GM18520 (cell line): Measurements from ENCODE around the gene VWA5B2.
A peak's percentile ranks its signal among the peaks of the same experiment; 100 is the strongest.

Source experiments
- ATAC-seq: cut with Tn5 transposase; IDR thresholded peaks from one replicate; pipeline ENCODE4 v1.9.1; 2021; ENCODE audit not compliant: unreplicated experiment

The VWA5B2 gene

DNA sequence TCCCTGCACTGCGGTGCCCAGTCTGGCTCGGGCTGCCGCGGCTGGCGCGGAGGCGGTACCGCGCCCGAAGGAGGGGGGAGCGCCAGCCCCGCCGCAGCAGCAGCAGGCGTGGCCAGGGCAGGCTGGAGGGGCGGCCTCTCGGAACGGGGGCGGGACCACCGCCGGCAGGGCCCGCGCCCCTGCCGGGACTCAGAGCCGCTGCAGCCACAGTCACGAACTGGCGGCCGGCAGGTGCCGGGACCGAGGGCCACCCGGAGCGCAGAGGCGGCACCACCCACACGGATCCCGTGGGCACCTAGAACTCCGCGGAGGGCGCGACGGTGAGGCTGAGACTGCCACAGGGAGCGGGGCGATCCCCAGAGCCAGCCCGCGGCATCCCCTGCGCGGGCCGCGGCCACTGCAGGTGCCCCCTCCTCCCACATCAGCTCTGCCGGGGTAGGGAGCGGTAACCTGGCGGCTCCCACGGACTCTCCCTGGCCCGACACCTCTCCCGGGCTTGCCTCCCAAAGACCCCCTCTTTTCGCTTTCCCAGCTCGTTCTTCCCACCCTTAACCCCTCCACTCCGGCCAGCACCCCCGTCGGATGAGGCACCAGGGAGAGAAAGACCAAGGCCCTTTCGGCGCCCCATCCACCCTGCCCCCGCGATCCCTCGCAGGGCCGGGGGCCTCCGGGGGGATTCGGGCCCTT, at the start of gene VWA5B2:
Gene VWA5B2, plus strand, starts transcription at position 192 of the 687 bp plus-strand sequence. CDS start 944 bp downstream, outside the sequence.
- ATAC-seq = peak; percentile 51

DNA sequence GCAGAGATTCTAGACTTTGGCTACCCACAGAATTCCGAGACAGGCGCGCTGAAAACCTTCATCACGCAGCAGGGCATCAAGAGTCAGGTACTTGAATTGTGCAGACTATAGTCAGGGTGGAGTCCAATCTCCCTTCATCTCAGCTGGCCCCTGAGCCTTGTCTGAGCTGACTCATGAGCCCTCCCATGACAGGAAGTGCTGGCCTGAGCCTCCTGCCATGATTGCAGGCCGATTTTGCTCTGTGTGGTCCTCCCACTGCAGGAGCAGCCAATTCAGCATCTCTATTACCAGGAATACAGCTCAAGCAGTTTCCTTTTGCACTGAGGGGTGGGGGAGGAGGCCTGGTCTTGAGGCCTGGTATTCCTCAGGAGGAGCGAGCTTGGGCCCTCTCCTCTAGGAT, 49.2 kb upstream of the VWA5B2 start:
- ATAC-seq = no peak

DNA sequence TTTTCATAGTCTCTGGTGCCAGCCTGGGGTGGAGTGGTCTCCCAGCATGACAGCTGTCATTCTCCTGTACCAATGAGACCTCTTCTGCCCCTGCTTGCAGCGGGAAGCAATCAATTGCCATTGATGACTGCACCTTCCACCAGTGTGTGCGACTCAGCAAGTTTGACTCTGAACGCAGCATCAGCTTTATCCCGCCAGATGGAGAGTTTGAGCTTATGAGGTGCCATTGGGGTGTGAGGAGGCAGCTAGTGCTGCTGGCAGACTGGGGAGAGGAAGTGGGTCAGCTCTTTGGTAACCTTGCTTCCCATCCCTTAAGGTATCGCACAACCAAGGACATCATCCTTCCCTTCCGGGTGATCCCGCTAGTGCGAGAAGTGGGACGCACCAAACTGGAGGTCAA, 47.8 kb upstream of the VWA5B2 start:
- no peak for ATAC-seq

DNA sequence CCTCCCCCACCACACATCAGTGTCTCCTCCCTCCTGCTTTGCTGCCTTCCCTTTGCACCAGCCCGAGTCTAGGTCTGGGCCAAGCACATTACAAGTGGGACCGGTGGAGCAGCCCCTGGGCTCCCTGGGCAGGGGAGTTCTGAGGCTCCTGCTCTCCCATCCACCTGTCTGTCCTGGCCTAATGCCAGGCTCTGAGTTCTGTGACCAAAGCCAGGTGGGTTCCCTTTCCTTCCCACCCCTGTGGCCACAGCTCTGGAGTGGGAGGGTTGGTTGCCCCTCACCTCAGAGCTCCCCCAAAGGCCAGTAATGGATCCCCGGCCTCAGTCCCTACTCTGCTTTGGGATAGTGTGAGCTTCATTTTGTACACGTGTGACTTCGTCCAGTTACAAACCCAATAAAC, 45.7 kb upstream of the VWA5B2 start:
- ATAC-seq = no peak

DNA sequence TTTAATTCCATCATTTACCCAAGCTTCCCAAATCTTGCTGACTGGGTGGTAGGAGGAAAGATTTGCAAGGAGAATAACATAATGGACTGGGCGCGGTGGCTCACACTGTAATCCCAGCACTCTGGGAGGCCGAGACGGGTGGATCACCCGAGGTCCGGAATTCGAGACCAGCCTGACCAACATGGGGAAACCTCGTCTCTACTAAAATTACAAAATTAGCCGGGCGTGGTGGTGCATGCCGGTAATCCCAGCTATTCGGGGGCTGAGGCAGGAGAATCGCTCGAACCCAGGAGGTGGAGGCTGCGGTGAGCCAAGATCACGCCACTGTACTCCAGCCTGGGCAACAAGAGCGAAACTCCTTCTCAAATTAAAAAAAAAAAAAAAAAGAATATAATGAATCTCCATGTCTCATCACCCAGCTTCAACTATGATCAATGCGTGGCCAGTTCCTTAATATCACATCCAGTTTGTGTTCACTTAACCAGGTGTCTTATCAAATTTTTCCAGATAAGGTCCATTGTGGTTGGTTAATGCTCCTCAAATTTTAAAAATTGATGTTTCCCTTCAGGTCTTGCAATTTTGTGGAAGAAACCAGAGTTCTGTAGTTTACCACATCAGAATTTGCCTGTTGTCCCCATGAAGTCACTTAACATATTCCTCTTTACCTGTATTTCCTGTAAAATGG, 44.7 kb upstream of the VWA5B2 start:
- ATAC-seq = no peak

DNA sequence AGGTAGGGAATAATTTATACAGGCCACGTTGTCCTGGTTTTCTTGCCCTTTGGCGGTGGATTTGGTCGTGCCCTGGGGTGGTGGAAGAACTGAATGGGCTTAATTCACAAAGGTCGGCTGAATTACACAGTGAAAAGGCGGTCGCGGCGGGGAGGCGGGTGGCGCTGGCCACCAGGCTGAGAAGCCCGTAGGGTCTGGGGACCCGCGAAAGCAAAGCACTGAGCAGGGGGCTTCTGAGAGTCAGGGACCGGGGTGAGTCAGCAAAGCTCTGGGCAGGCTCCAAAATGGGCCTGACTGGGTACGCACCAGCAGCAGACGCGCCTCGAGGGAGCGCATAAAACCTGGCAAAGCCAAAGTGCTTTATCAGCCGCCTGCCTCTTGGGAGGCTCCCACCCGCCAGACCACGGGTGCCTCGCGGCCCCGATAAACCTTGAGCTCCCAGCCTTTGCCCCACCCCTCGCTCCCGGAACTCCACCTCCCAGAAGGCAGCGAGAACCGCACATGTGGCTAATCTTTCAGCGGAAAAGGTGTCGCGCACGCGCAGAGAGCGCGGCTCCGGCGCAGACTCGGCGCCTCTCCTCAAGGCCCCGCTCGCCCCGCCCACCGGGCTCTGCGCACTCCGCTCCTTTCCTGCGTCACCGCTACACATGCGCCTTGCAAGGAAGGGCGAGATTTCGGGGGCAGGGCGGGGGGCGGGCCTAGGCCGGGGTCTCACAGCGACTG, 43.8 kb upstream of the VWA5B2 start:
- ATAC-seq = peak; percentile 90

DNA sequence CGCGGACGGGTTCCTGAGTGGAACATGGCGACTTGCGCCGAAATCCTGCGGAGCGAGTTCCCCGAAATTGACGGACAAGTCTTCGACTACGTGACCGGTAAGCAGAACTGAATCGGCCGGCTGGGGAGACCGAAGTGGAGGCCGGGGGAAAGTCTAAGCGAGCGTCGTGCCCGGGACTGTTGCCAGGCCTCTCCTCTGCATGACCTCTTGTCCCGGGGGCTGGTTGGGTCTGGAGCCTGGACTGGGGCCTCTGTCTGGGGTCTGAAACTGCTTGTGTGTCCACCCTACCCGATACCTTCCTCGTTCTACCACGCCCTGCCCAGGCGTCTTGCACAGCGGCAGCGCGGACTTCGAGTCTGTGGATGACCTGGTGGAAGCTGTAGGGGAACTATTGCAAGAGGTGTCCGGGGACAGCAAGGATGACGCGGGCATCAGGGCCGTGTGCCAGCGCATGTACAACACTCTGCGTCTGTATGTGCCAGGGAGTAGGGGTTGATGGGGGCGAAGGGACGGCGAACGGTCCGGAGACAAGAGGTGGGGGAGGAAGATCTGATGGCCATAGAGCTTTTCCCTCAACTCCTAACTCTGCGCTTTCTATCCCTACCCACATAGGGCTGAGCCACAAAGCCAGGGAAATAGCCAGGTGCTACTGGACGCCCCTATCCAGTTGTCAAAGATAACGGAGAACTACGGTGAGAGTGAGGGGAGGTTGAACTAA, 43.0 kb upstream of the VWA5B2 start, which contains the start of gene ABCF3:
Gene ABCF3, plus strand, starts transcription at position 16 of the 718 bp plus-strand sequence. Its CDS starts 9 bp downstream, at position 25.
- ATAC-seq = peak; percentile 14

DNA sequence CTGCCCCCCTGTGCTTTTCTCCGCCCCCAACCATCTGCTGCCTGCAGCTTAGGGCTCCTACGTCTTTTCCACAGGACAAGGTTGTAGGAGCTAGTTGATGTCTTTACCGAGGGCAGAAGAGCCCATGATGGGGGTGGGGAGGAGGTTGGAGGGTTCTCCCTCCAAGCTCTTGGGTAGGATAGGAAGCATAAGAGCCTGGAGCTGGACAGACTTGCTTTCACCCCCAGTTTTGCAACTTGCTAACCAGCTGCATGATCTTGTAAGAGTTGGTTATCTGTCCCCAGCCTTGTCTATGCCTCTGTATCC, 42.5 kb upstream of the VWA5B2 start:
- ATAC-seq = no peak

DNA sequence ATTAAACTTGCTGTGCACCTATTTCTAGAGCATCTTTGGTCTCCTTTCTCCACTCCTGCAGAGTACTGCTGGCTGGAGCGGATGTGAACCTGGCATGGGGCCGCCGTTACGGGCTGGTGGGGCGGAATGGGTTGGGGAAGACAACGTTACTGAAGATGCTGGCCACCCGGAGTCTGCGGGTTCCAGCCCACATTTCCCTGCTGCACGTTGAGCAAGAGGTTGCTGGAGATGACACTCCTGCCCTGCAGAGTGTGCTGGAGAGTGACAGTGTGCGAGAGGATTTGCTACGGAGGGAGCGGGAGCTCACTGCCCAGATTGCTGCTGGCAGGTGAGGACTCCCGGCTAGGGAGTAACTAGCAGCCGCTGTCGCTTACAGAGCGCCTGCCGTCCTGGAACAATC, 41.3 kb upstream of the VWA5B2 start:
- ATAC-seq = no peak

DNA sequence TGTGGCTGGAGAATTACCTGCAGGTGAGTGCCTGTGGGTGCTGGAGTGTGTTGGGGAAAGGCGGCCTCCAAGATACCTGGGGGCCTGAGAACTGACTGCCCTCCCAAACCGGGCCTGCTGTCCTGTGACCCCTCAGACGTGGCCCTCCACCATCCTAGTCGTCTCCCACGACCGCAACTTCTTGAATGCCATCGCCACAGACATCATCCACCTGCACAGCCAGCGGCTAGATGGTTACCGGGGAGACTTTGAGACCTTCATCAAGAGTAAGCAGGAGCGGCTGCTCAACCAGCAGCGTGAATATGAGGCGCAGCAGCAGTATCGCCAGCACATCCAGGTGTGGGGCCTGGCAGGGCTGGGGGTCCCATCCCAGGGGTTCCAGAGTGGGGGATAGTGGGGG, 40.0 kb upstream of the VWA5B2 start:
- no peak for ATAC-seq

DNA sequence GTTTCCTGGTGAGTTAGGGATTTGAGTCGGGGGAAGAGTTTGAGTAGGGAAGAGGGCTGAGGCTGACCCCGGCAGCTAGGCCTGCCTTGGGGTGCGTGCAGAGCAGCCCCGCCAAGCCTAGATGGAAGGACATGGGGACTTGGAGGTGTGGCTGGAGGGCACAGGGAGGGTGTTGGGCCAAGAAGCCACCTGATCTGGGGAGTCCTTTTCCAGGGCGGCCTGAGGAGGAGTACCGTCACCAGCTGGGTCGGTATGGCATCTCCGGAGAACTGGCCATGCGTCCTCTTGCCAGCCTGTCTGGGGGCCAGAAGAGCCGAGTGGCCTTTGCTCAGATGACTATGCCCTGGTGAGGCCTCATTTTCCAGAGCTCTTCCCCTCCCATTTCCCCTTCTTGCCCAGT, 36.5 kb upstream of the VWA5B2 start:
- ATAC-seq = no peak

DNA sequence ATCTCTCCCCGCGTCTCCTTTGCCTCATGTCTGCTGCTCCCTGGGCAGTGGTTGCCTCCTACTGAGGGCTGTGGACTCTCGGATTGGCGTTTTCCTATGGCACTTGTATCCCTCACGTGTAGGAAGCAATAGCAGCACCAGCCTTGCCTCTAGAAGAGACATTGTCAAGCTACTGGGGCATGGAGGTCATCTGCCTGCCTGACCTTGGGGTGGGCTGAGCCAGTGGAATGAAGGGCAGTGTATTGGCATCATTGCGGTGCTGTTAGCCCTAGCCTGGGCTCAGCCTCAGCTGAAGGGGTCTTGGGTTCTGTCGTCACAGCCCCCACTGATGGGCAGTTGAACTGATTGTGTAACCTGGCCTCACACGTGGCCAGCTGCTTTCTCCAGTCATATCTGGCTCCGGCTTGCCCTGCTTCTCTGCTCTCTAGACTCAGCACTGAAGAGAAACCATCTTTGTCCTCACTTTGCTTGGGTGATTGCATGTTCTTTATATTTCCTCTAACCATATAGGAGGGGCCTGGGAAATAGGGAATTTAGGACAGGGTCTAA, 35.3 kb upstream of the VWA5B2 start:
- ATAC-seq = no peak

DNA sequence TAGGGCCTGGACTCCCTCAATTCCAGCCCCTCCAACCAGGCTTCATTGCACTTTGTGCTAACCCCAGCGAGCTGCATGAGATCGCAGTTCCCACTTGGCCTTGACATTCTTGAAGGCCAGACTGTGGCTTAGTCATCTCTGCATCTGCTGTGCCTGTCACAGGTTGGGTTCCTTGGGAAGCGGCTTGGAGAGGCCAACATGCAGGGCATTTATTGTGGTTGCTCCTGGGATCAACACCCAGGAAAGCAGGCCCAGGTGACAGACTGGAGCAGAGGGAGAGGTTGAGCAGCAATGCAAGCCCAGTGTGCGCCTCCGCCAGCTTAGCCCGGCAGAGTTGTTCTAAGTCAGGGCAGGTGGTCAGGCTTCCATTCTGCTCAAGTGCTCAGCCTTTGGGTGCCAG, 32.8 kb upstream of the VWA5B2 start:
- no peak for ATAC-seq

DNA sequence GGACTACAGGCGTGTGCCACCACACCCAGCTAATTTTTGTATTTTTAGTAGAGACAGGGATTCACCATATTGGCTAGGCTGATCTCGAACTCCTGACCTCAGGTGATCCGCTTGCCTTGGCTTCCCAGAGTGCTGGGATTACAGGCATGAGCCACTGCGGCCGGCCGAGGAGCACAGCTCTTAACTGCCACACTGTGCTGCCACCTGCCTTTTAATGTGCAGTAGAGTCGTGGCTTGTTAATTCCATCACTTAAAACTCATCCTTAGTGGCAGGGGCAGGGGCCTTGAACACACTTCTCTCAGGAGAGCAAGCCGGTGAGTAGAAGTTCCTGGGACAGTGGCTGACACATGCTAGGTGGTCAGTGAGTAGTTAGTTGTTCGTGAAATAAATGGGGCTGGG, 30.9 kb upstream of the VWA5B2 start:
- no peak for ATAC-seq

DNA sequence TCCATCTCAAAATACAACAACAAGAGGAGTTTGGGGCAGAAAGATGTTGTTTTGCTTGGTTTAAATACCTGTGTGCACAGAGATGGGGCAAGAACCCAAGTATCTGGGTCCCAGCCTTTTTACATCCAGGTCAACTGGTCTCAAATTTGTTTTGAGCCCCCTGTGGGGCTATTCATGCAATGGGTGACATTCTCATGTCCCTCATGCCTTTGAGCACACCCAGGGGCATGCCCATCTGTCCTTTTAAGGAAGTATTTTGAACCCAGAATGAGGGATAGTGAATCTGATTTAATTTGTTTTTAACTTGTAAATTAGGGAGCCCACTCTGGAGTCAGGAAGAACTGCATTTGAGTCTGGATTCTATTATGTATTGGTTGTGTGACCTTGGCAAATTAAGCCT, 28.6 kb upstream of the VWA5B2 start:
- ATAC-seq = no peak

DNA sequence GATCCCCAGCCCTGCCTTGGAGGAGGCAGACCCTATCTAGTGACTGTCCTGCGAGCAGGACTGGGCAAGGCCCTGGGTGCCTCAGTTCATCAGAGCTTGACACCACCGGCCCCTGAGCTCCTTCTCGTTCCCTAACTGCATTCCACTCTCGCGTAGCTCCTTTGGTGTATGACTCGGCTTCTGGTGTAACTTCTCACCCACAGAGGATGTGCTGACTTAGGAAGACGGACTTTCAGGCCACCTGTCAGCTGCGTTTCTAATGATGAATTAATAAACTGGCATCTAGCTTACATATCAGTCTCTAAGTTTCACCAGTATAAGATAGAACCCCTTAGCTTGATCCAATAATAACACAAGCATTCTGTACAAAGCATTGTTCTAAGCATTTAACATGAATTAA, 25.9 kb upstream of the VWA5B2 start:
- no peak for ATAC-seq

DNA sequence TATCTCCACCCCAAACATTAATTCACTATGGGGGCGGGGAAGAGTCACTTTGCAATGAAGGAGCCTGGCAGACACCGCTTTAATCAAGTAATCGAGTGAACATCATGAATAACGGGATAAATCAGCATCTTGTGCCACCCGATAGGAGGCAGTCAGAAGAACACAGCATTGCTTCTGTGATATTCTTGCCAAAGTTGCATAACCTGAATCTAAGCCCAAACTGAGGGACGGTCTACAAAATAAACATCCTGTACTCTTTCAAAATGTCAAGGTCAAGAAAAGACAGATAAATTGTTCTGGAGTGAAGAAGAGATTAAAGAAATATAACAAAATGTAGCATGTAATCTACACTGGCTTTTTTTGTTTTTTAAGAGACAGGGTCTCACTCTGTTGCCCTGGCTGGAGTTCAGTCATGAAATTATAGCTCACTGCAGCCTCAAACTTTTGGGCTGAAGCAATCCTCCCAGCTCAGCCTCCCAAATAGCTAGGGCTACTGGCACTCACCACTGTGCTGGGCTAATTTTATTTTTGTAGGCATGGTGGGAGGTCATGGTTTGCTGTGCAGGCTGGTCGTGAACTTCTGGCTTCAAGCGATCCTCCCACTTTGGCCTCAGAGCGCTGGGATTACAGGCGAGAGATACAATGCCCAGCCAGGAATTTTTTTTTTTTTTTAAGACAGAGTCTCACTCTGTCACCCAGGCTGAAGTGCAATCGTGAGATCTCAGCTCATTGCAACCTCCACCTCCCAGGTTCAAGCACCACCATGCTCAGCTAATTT, 20.1 kb upstream of the VWA5B2 start:
- ATAC-seq = no peak

DNA sequence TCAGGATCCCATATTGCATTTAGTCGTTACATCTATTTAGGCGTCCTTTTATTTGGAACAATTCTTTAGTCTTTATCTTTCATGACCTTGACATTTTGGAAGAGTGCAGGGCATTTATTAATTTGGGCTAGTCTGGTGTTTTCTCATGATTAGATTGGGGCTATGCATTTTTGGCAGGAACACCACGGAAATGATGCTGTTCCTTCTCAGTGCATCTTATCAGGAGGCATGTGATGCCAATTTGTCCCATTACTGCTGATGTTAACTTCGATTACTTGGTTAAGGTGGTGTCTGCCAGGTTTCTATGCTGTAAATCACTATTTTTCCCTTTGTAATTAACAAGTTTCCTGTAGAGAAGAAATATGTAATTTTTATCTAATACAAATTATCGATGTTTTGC, 18.1 kb upstream of the VWA5B2 start:
- no peak for ATAC-seq

DNA sequence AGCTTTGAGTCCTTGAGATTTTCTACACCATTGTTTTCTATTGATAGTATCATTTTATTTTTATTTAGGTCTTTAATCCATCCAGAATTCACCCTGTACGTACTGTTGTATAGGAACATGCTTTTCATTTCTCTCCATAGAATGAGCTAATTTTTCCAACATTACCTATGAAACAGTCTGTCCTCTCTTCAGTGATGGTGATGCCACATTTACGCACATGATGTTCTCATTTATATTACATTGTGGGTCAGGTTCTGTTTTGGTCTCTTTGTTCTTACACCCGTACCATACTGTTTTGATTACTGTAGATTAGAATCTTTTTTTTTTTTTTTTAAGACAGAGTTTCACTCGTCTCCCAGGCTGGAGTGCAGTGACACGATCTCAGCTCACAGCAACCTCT, 17.7 kb upstream of the VWA5B2 start:
- ATAC-seq = no peak

DNA sequence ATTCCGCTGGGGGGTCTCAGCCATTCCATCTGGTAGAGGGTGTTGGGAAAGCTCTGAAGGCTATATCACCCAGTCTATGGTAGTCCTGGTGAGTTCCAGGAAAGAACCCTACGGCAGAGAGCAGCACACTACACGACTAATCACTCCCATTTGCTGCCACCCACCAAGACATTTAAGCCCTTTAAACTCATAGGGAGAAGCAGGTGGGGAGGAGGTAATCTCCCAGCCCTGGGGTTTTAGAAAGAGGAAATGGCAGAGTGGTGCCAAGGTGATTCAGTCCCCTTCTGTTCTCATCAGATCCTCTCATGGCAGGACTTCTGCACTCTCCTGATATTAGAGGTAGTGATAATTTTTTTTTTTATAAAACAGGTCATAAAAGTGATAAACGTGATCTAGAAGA, 10.6 kb upstream of the VWA5B2 start:
- no peak for ATAC-seq

DNA sequence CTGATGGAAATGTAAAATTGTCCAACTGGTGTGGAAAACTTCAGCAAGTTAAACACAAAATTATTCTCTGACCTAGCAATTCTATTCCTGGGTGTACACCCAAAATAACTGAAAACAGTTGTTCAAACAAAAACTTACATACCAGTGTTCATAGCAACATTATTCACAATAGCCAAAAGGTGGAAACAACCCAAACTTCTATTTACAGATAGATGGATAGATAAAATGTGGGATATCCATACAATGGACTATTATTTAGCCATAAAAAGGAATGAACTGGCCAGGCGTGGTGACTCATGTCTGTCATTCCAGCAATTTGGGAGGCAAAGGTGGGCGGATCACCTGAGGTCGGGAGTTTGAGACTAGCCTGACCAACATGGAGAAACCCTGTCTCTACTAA, 6.9 kb upstream of the VWA5B2 start:
- no peak for ATAC-seq
